Duodenal mucosa (tissue), 2 donors: ENCODE data around the gene UPK2.
A peak's percentile ranks its signal among the peaks of the same experiment; 100 is the strongest.
"Not testable (repeated sequence)": the region's sequence is repeated elsewhere in the genome, so short reads cannot be mapped to it uniquely, and the experiment has no call there.

Experiments used
- H3K27ac ChIP-seq: one replicate; pipeline ENCODE4 v1.7.0; 2013; ENCODE audit warnings: low read depth, low read length
- H3K27me3 ChIP-seq, 2 donors: one replicate each; pipeline ENCODE4 v1.7.0; 2013; ENCODE audit warnings: low read length in 2 of 2, control low read depth in 1 of 2; ENCODE audit not compliant: insufficient read depth in 2 of 2, control insufficient read depth in 1 of 2
- H3K36me3 ChIP-seq, 2 donors: one replicate each; pipeline ENCODE4 v1.7.0; 2013; ENCODE audit warnings: low read length in 2 of 2, control low read depth in 1 of 2; ENCODE audit not compliant: insufficient read depth in 2 of 2, control insufficient read depth in 1 of 2
- H3K4me1 ChIP-seq, 2 donors: one replicate each; pipeline ENCODE4 v1.7.0; 2013; ENCODE audit warnings: low read length in 2 of 2, control low read depth in 1 of 2; ENCODE audit not compliant: insufficient read depth in 2 of 2, control insufficient read depth in 1 of 2
- H3K4me3 ChIP-seq, 2 donors: one replicate each; pipeline ENCODE4 v1.7.0; 2013; ENCODE audit warnings: low read length in 2 of 2, low read depth in 1 of 2
- H3K9ac ChIP-seq, 2 donors: one replicate each; pipeline ENCODE4 v1.7.0; 2013; ENCODE audit warnings: low read length in 2 of 2, low read depth in 1 of 2
- H3K9me3 ChIP-seq, 2 donors: one replicate each; pipeline ENCODE4 v1.7.0; 2013; ENCODE audit warnings: low read length in 2 of 2, control low read depth in 1 of 2; ENCODE audit not compliant: control insufficient read depth in 1 of 2

The UPK2 gene

DNA sequence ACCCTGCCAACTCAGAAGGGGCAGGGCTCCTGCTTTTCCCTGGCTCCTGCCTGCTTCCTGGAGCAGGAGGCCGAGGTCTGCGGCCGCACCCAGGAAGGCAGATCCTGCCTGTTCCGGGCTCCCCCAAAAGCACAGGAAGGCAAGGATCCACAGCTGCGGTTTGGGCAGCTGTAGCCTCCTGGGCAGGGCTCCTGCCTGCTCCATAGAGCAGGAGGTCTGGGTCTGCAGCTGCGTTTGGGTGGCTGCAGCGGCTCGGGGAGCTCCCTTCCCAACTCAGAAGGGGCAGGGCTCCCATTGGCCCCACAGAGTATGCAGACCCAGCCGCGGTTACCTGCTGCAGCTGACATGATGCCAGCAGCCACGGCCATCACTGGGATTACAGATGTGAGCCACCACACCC lies 5.5 kb downstream of the UPK2 start:
- H3K9ac ChIP-seq, result peak overlapping the region; percentile 43 to 66
- no peaks in the 10 kb centered on the region for H3K9me3 ChIP-seq
- H3K27me3 ChIP-seq, result no peaks in the 10 kb centered on the region
- H3K4me1 ChIP-seq, result peaks cover 0 to 4% of the 10 kb centered on the region in 2 donors
- no peak overlapping the region for H3K27ac ChIP-seq
- H3K4me3 ChIP-seq, result peak overlapping the region in 1 of 2 donors; percentile 15
- H3K36me3 ChIP-seq, result no peaks in the 10 kb centered on the region

DNA sequence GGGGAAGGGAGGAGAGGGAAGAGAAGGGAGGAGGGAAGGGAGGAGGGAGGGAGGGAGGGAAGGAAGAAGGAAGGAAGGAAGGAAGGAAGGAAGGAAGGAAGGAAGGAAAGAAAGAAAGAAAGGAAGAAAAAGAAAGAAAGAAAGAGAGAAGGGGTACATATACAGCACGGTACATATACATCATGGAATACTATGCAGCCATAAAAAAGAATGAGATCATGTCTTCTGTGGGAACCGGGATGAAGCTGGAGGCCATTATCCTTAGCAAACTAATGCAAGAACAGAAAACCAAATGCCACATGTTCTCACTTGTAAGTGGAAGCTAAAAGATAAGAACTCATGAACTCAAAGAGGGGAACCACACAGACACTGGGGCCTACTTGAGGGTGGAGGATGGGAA lies 13.4 kb downstream of the UPK2 start:
- H3K4me3 ChIP-seq, H3K9me3 ChIP-seq, H3K4me1 ChIP-seq, H3K27ac ChIP-seq, H3K27me3 ChIP-seq, H3K36me3 ChIP-seq, H3K9ac ChIP-seq: not testable (repeated sequence)

GRCh38 chr11:118971646-118972045 lies 15.5 kb downstream of the UPK2 start, which contains the start of gene FOXR1:
FOXR1 (plus strand) TSS chr11:118971761; CDS start chr11:118971932, 171 bp downstream.
- Histone ChIP-seq H3K4me1 (no peaks in the 10 kb centered on the region), H3K4me3 (no peak within 1 kb of the TSS), H3K27me3 (peaks cover 0 to 3% of the 10 kb centered on the region in 2 donors), H3K27ac (no peak within 1 kb of the TSS), H3K9me3 (no peaks in the 10 kb centered on the region), H3K9ac (no peak within 1 kb of the TSS), H3K36me3 (no peaks in the 10 kb centered on the region)

DNA sequence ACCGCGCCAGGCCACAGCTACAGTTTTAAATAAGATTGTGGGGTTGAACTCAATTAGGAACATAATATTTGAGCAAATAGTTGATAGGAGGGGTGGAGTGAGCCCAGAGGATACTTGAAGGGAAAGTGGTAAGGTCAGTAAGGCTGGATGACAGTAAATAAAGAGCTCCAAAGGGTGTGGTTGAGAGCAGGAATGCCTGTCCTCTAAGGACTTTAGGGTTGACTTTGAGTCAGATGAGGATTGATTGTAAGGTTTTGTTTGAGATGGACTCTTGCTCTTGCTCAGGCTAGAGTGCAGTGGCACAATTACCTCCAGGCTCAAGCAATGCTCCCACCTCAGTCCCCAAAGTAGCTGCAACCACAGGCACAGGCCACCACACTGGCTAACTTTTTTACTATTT lies 17.9 kb downstream of the UPK2 start:
- Histone ChIP-seq H3K9ac (no peak overlapping the region), H3K4me3 (no peak overlapping the region), H3K4me1 (no peaks in the 10 kb centered on the region), H3K9me3 (no peaks in the 10 kb centered on the region), H3K27ac (no peak overlapping the region), H3K27me3 (peaks cover 0 to 3% of the 10 kb centered on the region in 2 donors), H3K36me3 (no peaks in the 10 kb centered on the region)

GRCh38 chr11:118975771-118976709 lies 19.9 kb downstream of the UPK2 start:
- H3K4me1 ChIP-seq, result peaks cover 0 to 4% of the 10 kb centered on the region in 2 donors
- no peak overlapping the region for H3K4me3 ChIP-seq
- no peaks in the 10 kb centered on the region for H3K9me3 ChIP-seq
- H3K27me3 ChIP-seq, result peaks cover 0 to 3% of the 10 kb centered on the region in 2 donors
- no peak overlapping the region for H3K27ac ChIP-seq
- no peaks in the 10 kb centered on the region for H3K36me3 ChIP-seq
- H3K9ac ChIP-seq, result no peak overlapping the region

- Histone ChIP-seq H3K27me3 (peaks cover 0 to 3% of the 10 kb centered on the region in 2 donors), H3K4me1 (peaks cover 0 to 4% of the 10 kb centered on the region in 2 donors), H3K27ac (no peak overlapping the region), H3K4me3 (no peak overlapping the region), H3K36me3 (no peaks in the 10 kb centered on the region), H3K9me3 (no peaks in the 10 kb centered on the region), H3K9ac (no peak overlapping the region)
Measured at GRCh38 chr11:118979434-118979833, 23.3 kb downstream of the UPK2 start.

DNA sequence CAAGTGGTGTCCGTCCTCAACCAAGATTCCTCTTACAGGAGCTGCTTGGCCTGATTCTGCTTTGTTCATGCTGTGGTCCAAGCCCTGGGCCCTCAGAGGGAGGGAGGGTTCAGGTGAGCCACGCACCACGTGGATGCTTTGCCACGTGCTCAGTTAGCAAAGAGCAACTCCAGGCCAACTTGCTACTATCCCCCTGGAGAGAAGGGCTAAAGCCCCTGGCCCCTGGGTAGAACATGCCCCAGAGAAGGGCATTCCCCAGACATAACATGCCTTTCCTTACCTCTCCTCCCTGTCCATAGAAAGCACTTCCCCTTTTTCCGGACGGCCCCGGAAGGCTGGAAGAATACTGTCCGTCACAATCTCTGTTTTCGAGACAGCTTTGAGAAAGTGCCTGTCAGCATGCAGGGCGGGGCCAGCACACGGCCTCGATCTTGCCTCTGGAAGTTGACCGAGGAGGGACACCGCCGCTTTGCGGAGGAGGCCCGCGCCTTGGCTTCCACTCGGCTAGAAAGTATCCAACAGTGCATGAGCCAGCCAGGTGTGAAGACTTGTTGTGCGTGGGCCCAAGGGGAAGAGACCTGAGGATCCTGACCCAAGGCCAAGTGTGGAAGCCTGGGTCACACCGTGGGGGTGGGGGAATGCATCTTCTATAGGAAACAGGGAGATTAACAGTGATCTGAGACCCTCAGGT lies 24.2 kb downstream of the UPK2 start:
- Histone ChIP-seq H3K4me3 (peak overlapping the region in 1 of 2 donors; percentile 13), H3K9ac (no peak overlapping the region), H3K27ac (no peak overlapping the region)

DNA sequence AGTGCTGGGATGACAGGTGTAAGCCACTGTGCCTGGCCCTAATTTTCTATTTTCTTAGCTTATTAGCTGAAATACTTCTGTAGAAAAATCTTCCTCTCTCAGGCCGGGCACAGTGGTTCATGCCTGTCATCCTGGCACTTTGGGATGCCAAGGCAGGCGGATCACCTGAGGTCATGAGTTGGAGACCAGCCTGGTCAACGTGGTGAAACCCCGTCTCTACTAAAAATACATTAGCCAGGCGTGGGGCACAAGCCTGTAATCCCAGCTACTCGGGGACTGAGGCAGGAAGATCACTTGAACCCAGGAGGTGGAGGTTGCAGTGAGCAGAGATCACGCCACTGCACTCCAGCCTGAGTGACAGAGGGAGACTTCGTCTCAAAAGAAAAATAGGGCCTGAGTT lies 28.2 kb downstream of the UPK2 start:
- not testable (repeated sequence) for H3K27me3 ChIP-seq, H3K9me3 ChIP-seq, H3K27ac ChIP-seq, H3K4me1 ChIP-seq, H3K9ac ChIP-seq, H3K36me3 ChIP-seq, H3K4me3 ChIP-seq

More for the DNA sequence above, 24.2 kb downstream of the UPK2 start:
- H3K36me3 ChIP-seq, result no peaks in the 10 kb centered on the region
- H3K4me1 ChIP-seq, result peaks cover 0 to 4% of the 10 kb centered on the region in 2 donors
- H3K9me3 ChIP-seq, result no peaks in the 10 kb centered on the region
- peaks cover 0 to 2% of the 10 kb centered on the region in 2 donors for H3K27me3 ChIP-seq

DNA sequence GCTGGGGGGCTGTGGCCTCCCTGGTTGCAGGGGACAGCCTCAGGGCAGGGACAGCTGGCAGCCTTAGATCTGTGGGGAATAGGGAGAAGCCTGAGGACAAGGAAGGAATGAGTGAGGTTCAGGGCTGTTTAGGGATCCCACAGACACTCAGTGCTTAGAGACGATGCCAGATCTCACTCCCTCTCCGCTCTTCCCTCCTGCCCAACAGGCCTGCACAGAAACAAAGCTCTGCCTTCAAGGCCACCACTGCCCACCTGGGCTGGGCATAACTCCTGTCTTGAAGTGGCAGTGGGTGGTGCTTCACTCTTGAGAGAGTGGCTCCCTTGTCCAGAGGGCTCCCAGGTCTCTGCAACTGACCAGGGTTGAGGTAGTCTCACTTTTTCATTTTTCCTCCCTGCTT lies 28.7 kb downstream of the UPK2 start:
- no peak overlapping the region for H3K4me3 ChIP-seq
- no peaks in the 10 kb centered on the region for H3K36me3 ChIP-seq

DNA sequence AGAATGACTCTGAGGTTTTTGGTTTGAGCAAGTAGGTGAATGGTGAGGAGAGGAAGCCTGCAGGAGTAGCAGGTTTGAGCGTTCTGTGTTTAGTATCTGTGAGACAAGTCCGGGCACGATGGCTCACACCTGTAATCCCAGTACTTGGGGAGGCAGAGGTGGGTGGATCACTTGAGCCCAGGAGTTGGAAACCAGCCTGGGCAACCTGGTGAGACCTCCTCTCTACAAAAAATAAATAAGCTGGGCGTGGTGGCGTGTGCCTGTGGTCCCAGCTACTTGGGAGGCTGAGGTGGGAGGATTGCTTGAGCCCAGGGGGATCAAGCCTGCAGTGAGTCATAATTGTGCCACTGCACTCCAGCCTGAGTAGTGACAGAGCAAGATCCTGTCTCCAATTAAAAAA lies 32.2 kb downstream of the UPK2 start:
- H3K9ac ChIP-seq, result no peak overlapping the region
- H3K4me1 ChIP-seq, result no peaks in the 10 kb centered on the region
- no peaks in the 10 kb centered on the region for H3K9me3 ChIP-seq
- H3K27ac ChIP-seq, result no peak overlapping the region
- H3K36me3 ChIP-seq, result no peaks in the 10 kb centered on the region
- no peak overlapping the region for H3K4me3 ChIP-seq
- H3K27me3 ChIP-seq, result no peaks in the 10 kb centered on the region

More for the DNA sequence above, 28.7 kb downstream of the UPK2 start:
- Histone ChIP-seq H3K27me3 (no peaks in the 10 kb centered on the region), H3K9ac (no peak overlapping the region), H3K9me3 (no peaks in the 10 kb centered on the region), H3K27ac (no peak overlapping the region), H3K4me1 (peaks cover 0 to 4% of the 10 kb centered on the region in 2 donors)
